ENCODE results near the gene KIF17. TPM values are rescaled to one million over a fixed set of nuclear protein-coding genes. Genes with fewer than 3 reads are reported as not detected.

Gene KIF17
- total and polyA plus RNA-seq, 2 of the 8 experiments (the other 6 are each of a cell fraction or from before 2014, with no cell fraction given): 6.9 to 10.4 TPM

- H2BK15ac ChIP-seq (ENCODE audit: low read length): no peak overlapping the region
- no peak overlapping the region for H2AK5ac ChIP-seq (ENCODE audit: low read depth, low read length)
- H3K4me2 ChIP-seq (ENCODE audit: insufficient read depth in 1 of 2, low read depth in 2 of 2, low read length in 2 of 2): no peak overlapping the region
- H3K23ac ChIP-seq (ENCODE audit: insufficient read length): no peak overlapping the region
- H3K14ac ChIP-seq (ENCODE audit: insufficient read length): no peak overlapping the region
- no peak overlapping the region for H2BK5ac ChIP-seq (ENCODE audit: low read depth, low read length)
- H2BK12ac ChIP-seq (ENCODE audit: low read depth, low read length): no peak overlapping the region
- H4K20me1 ChIP-seq (replicated peaks in 1 of 2; ENCODE audit: control insufficient read depth in 1 of 2, insufficient read depth in 2 of 2, low read length in 2 of 2): peaks cover 1 to 15% of the 10 kb centered on the region in 2 experiments
- POLR2A ChIA-PET (ENCODE audit: partially characterized antibody): interaction anchor here (1.0 kb wide), 1 partner anchor 12 kb away, joined by 4 read pairs; no protein-coding TSS in a partner anchor
- H3K18ac ChIP-seq (ENCODE audit: extremely low read depth, low read length): no peak overlapping the region
- no peak overlapping the region for H3K9ac ChIP-seq (replicated peaks in 1 of 4; ENCODE audit: extremely low read depth in 1 of 4, low read depth in 3 of 4, low read length in 3 of 4)
- no peak overlapping the region for H3K56ac ChIP-seq (replicated peaks; ENCODE audit: insufficient read length, low read depth, low read length)
- H3K4me3 ChIP-seq (ENCODE audit: extremely low read depth in 1 of 4, insufficient read depth in 2 of 4, low read depth in 3 of 4, low read length in 4 of 4): no peak overlapping the region
- H4K91ac ChIP-seq (replicated peaks; ENCODE audit: insufficient read length, low read length): no peak overlapping the region
- H3K79me1 ChIP-seq (ENCODE audit: low read depth, low read length): no peaks in the 10 kb centered on the region
- no peak overlapping the region for H3K27ac ChIP-seq (ENCODE audit: low read depth, low read length)
- no peak overlapping the region for H3K4ac ChIP-seq (replicated peaks; ENCODE audit: insufficient read length, low read depth, low read length)
- 89% methylated on average over 6 of the region's 6 CpGs; no CpG with 5 or more reads in 1 of the 2 experiments for WGBS, 2 experiments (ENCODE audit: extremely low coverage in 1 of 2, insufficient coverage in 1 of 2, insufficient read length in 1 of 2, insufficient replicate concordance in 2 of 2, low coverage in 1 of 2, low lambda C conversion rate in 2 of 2, missing lambda C conversion rate in 1 of 2)
- H3K36me3 ChIP-seq (ENCODE audit: control insufficient read depth in 2 of 4, insufficient read depth in 4 of 4, low read length in 3 of 4): no peaks in the 10 kb centered on the region; a peak in 2 of 8 replicates
- H3K4me1 ChIP-seq (replicated peaks in 1 of 4; ENCODE audit: control insufficient read depth in 3 of 4, insufficient read depth in 4 of 4, low read length in 3 of 4): no peaks in the 10 kb centered on the region
- CTCF ChIA-PET (ENCODE audit: partially characterized antibody): interaction anchor here (0.7 to 4.6 kb wide), 7 partner anchors 8 to 56 kb away, joined by 3 to 29 read pairs (median 4); partner anchors contain the start of genes KIF17 and SH2D5
- no peak overlapping the region for H4K5ac ChIP-seq (ENCODE audit: insufficient read length, low read depth, low read length)
- H2AFZ ChIP-seq (ENCODE audit: low read length): no peak overlapping the region
- no peaks in the 10 kb centered on the region for H3K9me3 ChIP-seq (ENCODE audit: insufficient read depth in 2 of 2, low read depth in 1 of 2, low read length in 1 of 2)
- DNase-seq (ENCODE audit: low read depth in 1 of 2, low spot score in 2 of 2) (no peak), FAIRE-seq (no peak)
- H2BK120ac ChIP-seq (replicated peaks; ENCODE audit: low read depth, low read length): no peak overlapping the region
- H2BK20ac ChIP-seq (ENCODE audit: low read length): no peak overlapping the region
- H3K27me3 ChIP-seq (replicated peaks in 1 of 4; ENCODE audit: control insufficient read depth in 3 of 4, extremely low read depth in 1 of 4, insufficient read depth in 3 of 4, low read length in 3 of 4): no peaks in the 10 kb centered on the region
- H3K79me2 ChIP-seq (ENCODE audit: control insufficient read depth in 1 of 2, insufficient read depth in 2 of 2, low read length in 2 of 2): no peaks in the 10 kb centered on the region
- H3K23me2 ChIP-seq (ENCODE audit: low read depth, low read length): peaks cover 5% of the 10 kb centered on the region; the same call in 1 of the 2 replicates
- no peak overlapping the region for H4K8ac ChIP-seq (ENCODE audit: extremely low read depth, insufficient read depth, low read length)
- TF ChIP-seq TAF1 (IDR thresholded peaks at IDR 0.05; ENCODE audit: low read depth, low read length) (no peak), RFX5 (IDR thresholded peaks at IDR 0.05; ENCODE audit: borderline replicate concordance, low read depth, low read length) (no peak), TEAD4 (IDR thresholded peaks at IDR 0.05; ENCODE audit: low read depth, low read length) (no peak), BRCA1 (IDR thresholded peaks at IDR 0.05; ENCODE audit: low read depth, low read length) (no peak), SP2 (IDR thresholded peaks at IDR 0.05; ENCODE audit: low read length) (no peak), GTF2F1 (IDR thresholded peaks at IDR 0.05; ENCODE audit: borderline replicate concordance, low read depth, low read length) (no peak), RXRA (IDR thresholded peaks at IDR 0.05; ENCODE audit: insufficient read depth, low read depth, low read length) (no peak), CTCF (IDR thresholded peaks at IDR 0.05; ENCODE audit: control extremely low read depth in 1 of 3, insufficient read depth in 1 of 3, low read depth in 1 of 3, low read length in 3 of 3) (no peak), SP1 (IDR thresholded peaks at IDR 0.05; ENCODE audit: low read depth, low read length) (no peak), SAP30 (IDR thresholded peaks at IDR 0.05; ENCODE audit: insufficient read depth, insufficient replicate concordance, low read length) (no peak), POU5F1 (IDR thresholded peaks at IDR 0.05; ENCODE audit: low read depth, low read length) (no peak)
These were observed 9.8 kb downstream of the KIF17 start for GRCh38 chr1:20708057-20708456.
